Uterus (tissue), 4 donors: ENCODE results near the gene ZBTB34. TPM values are rescaled to one million over a fixed set of nuclear protein-coding genes. Genes with fewer than 3 reads are reported as not detected.

ENCODE experiments used
- DNase-seq, 2 donors: peaks; one replicate each; pipeline ENCODE4 v3.0.0-alpha.2; 2019 to 2020
- H3K27ac ChIP-seq, 2 donors: fragments of 200-600 bp; sonication (generic); 1 replicate in 1 of 2; 2 replicates in 1 of 2; pipeline ENCODE4 v1.5.1; 2016 to 2018
- H3K27me3 ChIP-seq, 2 donors: fragments of 200-600 bp; sonication (generic); one replicate each; pipeline ENCODE4 v1.5.1; 2018 to 2019; ENCODE audit warnings: control low read depth in 1 of 2
- H3K36me3 ChIP-seq, 2 donors: fragments of 200-600 bp; sonication (generic); one replicate each; pipeline ENCODE4 v1.5.1; 2019; ENCODE audit warnings: control low read depth in 1 of 2
- H3K4me1 ChIP-seq, 2 donors: fragments of 200-600 bp; sonication (generic); one replicate each; pipeline ENCODE4 v1.5.1; 2018 to 2019; ENCODE audit warnings: control low read depth in 1 of 2
- H3K4me3 ChIP-seq, 2 donors: fragments of 200-600 bp; sonication (generic); 1 replicate in 1 of 2; 2 replicates in 1 of 2; pipeline ENCODE4 v1.5.1; 2018 to 2019; ENCODE audit warnings: mild to moderate bottlenecking in 1 of 2
- H3K9me3 ChIP-seq, 2 donors: fragments of 200-600 bp; sonication (generic); one replicate each; pipeline ENCODE4 v1.5.1; 2019; ENCODE audit warnings: control low read depth in 1 of 2
- CTCF ChIP-seq, 4 experiments: fragments of 200-600 bp in 2 of 4; fragments of 450-650 bp in 2 of 4; sonication (generic) in 2 of 4; IDR thresholded peaks; one replicate each; pipeline ENCODE4 v1.5.1; 2016 to 2019; ENCODE audit warnings: antibody characterized with exemption in 4 of 4, mild to moderate bottlenecking in 2 of 4, moderate library complexity in 1 of 4
- POLR2A ChIP-seq, 2 donors: fragments of 450-650 bp; IDR thresholded peaks; one replicate each; pipeline ENCODE4 v1.6.1; 2016; ENCODE audit warnings: antibody characterized with exemption in 2 of 2, mild to moderate bottlenecking in 1 of 2, moderate library complexity in 1 of 2
- intact Hi-C: fragments of 100-400 bp; cut with DNase I; formaldehyde crosslinking; loops from one replicate; pipeline ENCODE4 v1.15.1; 2023; ENCODE audit warnings: low total_unique reads
- total RNA-seq, 4 donors: library from RNA; depleted of rRNA in 3 of 4; stranded (reverse); fragments of >200 nt in 3 of 4; gene quantifications; one replicate each; pipeline versions ENCODE4 v1.1.0 to v1.2.4, GENCODE V29; 2014 to 2023
- donor health status: DM: yes; HTN: yes; CAD: no.

The ZBTB34 gene
- total RNA-seq, 4 donors from 2014 or later = 1.8 to 30.3 (median 13.5) TPM

DNA sequence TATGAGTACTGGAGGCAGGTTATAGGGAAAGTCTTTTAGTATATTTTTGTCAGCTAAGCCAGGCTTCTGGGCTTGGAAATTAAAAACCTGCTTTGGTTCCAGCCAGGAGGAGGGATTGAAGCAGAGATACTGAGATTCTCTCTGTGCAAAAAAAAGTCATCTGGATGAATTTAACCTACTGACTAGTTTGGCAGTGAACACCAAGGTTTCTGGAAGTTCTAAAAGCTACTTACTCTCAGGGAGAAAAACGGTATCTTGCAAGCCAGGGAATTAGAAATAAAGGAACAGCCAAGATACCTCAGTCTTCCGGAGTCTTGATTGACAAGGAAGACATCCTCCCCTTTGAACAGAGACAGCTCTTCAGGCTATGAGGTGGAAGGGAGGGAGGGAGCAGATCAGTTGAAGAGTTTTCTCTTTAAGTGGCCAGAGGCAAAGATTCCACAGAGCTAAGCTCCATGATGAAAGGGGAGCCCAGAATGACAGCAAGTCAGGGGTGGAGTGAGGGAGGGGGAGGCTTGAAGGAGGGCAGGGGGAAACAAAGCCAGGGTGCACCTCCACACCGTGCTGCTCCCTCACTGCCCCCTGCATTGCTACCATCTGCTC is 8.3 kb upstream of the ZBTB34 start:
- H3K27me3 ChIP-seq = no peaks in the 10 kb centered on the region
- no peak for DNase-seq
- H3K4me3 ChIP-seq = no peak overlapping the region
- intact Hi-C loops = no loop called here
- H3K27ac ChIP-seq = no peak overlapping the region
- no peaks in the 10 kb centered on the region for H3K36me3 ChIP-seq
- H3K9me3 ChIP-seq = no peaks in the 10 kb centered on the region
- TF ChIP-seq CTCF (IDR thresholded peaks at IDR 0.05) (no peak), POLR2A (IDR thresholded peaks at IDR 0.05) (no peak)
- H3K4me1 ChIP-seq = no peaks in the 10 kb centered on the region

DNA sequence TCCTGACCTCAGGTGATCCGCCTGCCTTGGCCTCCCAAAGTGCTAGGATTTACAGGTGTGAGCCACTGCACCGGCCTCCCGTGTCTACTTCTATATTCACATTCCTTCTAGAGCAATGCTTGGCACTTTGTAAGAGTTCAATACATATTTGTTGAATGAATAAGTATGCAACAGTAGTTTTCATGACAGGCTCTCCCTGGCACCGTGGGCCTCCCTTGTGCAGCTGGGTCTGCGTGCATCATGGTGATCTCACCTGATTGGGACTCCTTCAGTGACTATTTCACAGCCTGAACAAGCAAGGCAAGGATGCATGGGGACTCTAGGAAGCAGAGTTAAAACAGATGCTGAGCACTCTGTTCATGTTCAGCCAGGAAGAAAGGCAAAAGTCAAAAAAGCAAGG is 6.8 kb upstream of the ZBTB34 start:
- H3K4me3 ChIP-seq = no peak overlapping the region
- TF ChIP-seq POLR2A (IDR thresholded peaks at IDR 0.05) = no peak
- TF ChIP-seq CTCF (IDR thresholded peaks at IDR 0.05) = no peak
- no peak overlapping the region for H3K27ac ChIP-seq
- no peaks in the 10 kb centered on the region for H3K27me3 ChIP-seq
- H3K9me3 ChIP-seq = no peaks in the 10 kb centered on the region
- no peaks in the 10 kb centered on the region for H3K4me1 ChIP-seq
- intact Hi-C loops = no loop called here
- H3K36me3 ChIP-seq = no peaks in the 10 kb centered on the region
- no peak for DNase-seq

- Histone ChIP-seq H3K9me3 (no peaks in the 10 kb centered on the region), H3K4me1 (no peaks in the 10 kb centered on the region), H3K36me3 (no peaks in the 10 kb centered on the region), H3K27me3 (no peaks in the 10 kb centered on the region), H3K27ac (no peak overlapping the region), H3K4me3 (no peak overlapping the region)
- intact Hi-C loops = no loop called here
- no peak for TF ChIP-seq POLR2A (IDR thresholded peaks at IDR 0.05)
- no peak for TF ChIP-seq CTCF (IDR thresholded peaks at IDR 0.05)
- DNase-seq = no peak
Observed at GRCh38 chr9:126854734-126855133, 5.7 kb upstream of the ZBTB34 start.

DNA sequence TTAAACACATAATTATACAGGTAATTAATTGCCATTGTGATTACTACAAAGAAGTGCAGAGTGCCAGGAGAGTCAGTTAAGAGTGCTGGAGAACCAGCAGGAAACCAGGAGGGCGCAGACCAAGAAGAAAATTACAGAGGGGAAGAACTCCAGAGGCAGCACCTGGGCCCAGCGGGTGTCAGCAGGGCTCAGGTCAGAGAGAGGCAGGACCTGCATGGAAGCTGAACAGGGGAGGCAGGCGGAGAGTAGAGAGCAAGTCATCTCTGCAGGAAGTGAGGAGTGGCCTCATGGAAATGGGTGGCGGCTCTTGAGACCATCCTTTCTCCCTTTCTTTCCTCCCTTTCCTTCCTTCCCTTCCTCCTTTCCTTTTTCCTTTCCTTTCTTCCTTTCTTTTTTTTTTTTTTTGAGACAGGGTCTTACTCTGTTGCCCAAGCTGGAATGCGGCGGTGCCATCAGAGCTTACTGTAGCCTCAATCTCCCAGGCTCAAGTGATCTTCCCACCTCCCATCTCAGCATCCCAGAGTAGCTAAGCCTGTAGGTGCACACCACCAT is 4.0 kb upstream of the ZBTB34 start:
- Histone ChIP-seq H3K4me1 (no peaks in the 10 kb centered on the region), H3K4me3 (no peak overlapping the region), H3K36me3 (no peaks in the 10 kb centered on the region), H3K9me3 (no peaks in the 10 kb centered on the region), H3K27me3 (no peaks in the 10 kb centered on the region), H3K27ac (no peak overlapping the region)
- intact Hi-C loops = no loop called here
- no peak for DNase-seq
- no peak for TF ChIP-seq CTCF (IDR thresholded peaks at IDR 0.05)

DNA sequence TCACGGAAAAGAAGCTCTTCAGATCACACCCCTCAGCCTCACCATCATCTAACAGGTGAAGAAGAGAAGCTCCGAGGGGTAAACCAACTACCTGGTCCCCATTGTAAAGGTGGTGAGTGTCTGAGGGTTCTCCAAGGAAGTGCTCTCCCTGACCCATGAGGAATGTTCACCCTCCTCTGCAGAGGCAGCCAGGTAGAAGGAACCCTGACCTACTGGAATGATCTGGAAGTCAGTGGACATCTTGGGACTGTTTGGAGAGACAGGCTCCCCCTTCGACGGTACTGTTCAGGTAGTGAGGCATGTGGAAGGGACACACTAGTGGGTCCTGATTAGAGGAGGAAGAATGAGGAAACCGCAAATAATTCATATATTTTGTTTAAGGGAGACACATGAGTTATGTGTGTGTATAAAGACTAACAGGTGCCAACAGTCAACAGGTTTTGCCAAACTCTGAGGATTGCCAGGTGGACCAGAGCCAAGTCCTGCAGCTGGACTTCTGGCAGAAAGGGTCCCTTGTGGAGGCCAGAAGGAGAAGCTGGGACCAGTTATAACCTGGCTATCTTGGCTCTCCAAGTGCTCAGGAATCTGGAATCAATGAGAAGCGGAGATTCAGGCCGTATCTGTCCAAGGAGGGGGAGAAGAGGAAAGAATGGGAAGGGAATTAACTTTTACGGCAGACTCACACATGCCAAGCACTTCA is 3.0 kb upstream of the ZBTB34 start:
- intact Hi-C loops = no loop called here
- peaks cover 0 to 7% of the 10 kb centered on the region in 2 donors for H3K4me1 ChIP-seq
- no peaks in the 10 kb centered on the region for H3K9me3 ChIP-seq
- H3K4me3 ChIP-seq = no peak overlapping the region
- H3K27ac ChIP-seq = no peak overlapping the region
- DNase-seq = no peak
- TF ChIP-seq CTCF (IDR thresholded peaks at IDR 0.05) = no peak
- H3K27me3 ChIP-seq = no peaks in the 10 kb centered on the region
- H3K36me3 ChIP-seq = no peaks in the 10 kb centered on the region
